Activated T-cell treated with anti-CD3 and anti-CD28 coated beads for 24 hours (primary cell): ENCODE data around the gene PHOSPHO1.

Experiments used
- DNase-seq: peaks from one replicate; pipeline ENCODE4 v3.0.0-alpha.2; 2020; ENCODE audit warnings: low read depth

The PHOSPHO1 gene

DNA sequence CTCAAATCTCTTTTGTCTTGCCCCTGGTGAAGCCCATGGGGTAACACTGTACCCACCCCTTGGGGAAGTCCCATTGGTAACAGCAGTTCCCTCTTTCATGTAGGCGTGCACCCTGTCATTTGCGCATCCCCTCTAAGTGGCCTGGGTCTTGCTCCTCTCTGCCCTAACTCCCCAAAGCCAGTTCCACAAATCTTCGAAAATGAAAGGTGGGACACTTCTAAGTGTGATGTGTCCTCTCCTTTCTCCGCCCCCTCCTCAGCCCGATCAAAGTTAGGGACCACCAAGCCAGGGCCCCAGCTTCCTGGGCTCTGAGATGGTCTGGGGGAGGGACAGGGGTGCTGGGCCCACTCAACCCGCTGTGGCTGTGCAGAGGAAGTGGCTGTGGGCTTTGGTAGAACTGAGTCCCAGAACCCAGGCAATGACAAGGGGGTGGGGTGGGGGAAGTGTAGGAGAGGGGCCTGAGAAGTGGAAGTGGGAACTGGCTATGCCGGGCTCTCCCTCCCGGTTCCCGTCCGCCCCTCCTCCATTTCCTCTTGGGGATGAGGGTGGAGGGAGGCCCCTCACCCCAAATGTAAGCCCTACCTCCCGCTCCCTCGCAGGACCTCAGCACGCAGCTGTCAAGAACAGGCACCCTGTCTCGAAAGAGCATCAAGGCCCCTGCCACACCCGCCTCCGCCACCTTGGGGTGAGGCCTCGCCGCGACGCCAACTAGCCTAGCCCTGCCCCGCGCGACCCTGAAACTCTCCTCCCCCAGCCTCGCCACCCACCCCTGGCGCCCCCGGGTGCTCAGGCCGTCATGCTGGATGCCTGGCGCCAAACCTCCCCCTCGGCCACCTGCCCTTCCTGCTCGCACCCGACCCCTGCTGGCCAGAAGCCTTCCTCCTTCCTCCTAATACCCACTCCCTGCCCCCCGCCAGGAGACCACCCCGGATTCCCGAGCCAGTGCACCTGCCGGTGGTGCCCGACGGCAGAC is 11.4 kb downstream of the PHOSPHO1 start:
- DNase-seq = no peak

DNA sequence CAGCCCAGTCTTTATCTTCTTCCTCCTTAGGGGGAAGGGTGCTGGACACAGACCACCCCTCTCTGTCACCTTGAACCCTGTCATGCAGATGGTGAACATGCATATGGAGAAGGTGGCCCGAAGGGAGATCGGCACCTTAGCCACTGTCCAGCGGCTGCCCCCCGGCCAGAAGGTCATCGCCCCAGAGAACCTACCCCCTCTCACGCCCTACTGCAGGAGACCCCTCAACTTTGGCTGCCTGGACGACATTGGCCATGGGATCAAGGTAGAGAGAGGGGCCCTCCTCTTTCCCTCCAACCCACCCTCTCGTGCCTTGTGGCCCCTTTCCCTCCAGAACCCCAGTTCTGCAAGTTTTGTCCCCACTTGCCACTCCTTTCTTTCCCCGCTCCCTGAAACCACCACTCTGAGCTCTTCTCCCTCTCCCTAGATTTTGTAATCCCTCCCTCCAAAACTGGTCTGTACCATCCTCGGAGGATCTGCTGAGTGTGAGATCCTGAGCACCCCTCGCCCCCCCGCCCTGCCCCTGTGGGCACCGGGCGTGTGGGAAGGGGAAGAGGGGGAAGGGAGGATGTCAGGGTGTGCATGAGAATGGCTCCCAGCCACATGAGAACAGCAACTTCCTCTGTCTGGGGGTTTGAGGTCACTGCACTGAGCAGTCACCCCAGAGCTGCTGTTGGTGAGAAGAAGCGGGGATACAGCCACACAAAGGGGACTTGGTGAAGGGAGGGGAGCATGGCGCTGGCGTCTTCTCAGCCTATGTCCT is 12.8 kb downstream of the PHOSPHO1 start:
- DNase-seq = peak; percentile 49

DNA sequence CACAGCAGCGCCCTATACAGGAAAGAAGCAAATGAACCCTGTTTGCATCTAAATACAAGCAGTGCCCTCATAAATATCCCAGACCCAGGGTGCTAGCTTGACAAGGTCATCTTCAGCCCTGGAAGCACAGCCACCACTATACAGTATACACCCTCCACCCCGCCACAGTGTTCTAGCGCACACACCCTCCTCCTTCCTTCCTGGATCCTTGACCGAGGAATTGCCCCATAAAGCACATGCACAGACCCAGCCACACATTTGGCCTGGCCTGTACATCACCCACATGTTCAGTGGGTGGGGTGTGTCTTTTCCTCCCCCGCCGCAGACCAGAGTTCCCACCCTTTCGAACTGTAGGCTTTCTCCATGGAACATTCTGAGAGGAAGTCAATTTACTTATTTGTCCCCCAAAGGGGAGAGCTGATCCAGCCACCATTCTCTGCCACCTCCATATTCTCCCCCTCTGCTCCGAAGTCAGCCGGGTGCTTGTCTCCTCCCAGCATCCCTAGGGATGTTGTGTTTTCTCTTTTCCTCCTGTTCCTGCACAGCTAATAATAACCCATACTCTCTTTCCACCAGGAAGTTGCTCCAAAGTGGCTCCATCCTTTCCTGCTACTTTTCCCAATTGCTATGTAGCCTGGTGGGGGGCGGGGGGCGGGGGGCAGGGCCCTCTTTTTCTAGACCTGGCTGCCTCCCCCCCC is 13.5 kb downstream of the PHOSPHO1 start:
- DNase-seq = no peak

DNA sequence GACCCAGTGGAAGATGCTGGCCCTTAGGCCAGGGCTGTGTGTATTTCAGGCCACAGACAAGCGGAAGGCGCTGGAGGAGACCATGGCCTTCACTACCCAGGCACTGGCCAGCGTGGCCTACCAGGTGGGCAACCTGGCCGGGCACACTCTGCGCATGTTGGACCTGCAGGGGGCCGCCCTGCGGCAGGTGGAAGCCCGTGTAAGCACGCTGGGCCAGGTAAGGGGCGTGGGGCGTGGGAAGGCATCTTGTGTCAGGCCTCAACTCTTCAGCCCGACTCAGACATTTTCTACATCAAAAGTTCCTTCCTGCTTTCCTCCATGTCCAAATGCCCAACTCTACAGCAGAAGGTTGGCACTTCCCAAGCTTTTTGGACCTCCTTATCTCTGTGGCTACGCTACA is 14.1 kb downstream of the PHOSPHO1 start:
- no peak for DNase-seq

DNA sequence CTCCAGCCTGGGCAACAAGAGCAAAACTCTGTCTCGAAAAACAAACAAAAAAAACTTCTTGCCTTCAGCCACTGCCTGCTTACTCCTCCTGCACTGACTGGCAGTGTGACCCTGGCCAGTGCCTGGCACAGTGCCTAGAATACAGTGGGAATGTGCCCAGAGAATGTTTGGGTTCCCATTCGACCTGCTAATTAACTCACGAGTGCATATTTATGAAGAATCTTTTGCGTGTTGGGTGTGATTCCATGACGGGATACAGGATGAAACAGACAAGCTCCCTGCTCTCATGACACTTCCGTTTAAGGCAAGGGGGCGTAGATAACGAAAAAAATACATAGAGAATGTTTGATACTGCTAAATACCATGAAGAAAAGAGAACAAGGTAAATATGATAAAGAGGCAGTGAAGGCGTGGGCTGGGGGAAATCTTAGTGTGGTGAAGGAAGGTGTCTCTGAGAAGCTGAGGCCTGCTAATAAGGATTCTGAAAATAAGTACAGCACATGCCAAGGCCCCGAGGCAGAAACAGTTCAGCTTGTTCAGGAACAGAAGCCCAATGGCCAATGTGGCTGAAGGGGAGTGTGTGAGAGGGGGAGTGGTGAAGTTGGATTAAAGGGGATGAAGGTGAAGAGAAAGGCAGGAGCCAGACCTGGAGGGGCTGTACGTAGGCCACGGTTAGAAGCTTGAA is 15.8 kb downstream of the PHOSPHO1 start:
- no peak for DNase-seq

DNA sequence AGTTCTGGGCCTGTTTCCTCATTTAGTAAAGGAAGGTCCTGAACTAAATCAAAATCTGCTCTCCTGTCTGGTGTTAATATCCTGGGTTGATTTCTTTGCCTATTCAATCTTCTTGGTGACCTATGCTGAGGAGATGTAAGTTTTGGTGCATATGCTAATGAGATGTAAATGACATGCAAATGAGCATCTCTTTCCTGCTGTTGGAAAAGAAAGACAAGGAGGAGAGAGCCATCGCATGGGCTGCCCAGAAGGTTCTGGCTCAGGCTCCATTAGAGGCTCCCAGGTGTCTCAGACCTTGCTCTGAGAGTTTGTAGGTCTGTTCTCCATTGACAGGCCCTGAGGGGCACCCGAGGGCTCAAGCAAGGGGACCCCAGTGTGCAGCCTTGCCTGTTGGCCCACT is 16.7 kb downstream of the PHOSPHO1 start:
- DNase-seq = no peak

DNA sequence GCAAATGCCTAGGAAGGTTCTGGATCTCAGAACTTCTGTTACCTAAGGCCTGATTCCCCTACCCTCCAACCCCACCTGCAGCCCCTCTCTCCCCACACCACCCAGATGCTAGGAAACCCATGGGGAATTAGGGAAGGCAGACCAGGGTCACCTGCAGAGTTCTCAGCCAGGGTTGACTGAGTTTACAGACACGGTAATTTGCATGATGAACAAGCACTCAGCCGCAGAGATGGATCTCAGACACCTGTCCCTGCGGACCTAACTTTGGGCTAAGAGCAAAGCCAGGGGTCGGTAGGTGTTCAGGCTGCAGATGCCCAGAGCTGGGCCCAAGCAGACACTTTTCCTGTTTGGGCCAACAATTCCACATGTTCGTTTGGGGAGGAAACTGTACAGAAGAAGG is 17.2 kb downstream of the PHOSPHO1 start:
- no peak for DNase-seq

DNA sequence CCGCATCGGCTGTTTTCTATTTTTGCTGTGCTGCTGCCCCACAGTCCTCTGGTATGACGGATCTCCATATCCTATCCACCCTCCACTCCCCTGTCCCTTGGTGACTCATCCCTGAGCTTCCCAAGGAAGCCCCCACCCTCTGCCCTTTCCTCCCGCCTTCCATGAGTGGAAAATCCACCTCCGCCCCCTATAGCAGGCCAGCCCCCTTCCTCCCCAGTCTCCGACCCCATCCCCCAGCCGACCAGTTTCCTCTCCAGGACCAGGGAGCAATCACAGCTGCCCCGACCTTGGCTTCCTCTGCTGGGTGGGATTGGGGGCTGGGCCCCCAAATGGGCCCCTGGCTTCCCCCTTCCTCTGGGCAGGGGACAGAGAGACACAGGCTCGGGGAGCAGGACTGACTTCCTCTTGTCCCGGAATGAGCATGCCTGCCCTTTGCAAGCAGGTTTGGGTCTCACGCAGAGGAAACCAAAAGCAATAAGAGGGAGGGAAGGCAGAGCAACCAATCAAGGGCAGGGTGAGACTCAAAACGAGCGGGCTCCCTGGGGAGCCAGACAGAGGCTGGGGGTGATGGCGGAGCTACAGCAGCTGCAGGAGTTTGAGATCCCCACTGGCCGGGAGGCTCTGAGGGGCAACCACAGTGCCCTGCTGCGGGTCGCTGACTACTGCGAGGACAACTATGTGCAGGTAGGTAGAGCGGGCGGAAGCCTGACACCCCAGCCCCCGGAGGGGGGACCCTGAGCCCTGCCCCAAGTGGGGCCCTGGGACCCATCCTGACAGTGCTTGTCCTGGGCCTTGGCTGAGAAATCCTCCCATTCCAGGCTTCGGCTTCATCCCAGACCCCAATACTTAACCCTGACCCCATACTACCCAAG is 20.2 kb downstream of the PHOSPHO1 start, which contains the start of the genes ABI3 and GNGT2:
TSS of gene ABI3 (plus strand) at position 550 of the 872 bp plus-strand sequence. CDS start at position 568, 18 bp downstream.
TSS of gene GNGT2 (minus strand) at position 417 of the 872 bp plus-strand sequence. CDS start 3,152 bp downstream, outside the sequence.
- peak; percentile 60 for DNase-seq

DNA sequence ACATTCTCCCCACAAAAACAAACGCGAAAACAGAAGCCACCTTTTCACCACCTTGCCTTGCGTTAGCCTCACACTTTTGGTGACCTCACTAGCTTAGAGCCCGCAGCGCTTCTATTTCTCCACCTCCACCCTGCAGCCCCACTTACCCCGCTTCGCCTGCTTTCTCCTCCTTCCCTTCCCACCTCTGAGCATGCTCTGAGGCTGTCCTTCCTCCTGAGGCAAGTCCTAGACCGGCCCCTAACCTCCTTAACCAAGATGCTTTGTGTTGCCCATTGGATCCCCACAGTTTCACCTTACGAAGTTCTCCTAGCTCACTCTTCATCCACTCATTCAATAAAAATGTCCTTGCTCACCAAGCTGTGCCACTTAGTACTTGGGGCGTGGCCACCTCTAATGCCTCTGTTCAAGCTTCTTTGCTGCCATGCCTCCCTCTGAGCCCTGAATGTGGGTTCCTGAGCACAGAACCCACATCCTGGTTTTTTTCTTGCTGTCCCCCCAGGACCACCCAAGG is 21.5 kb downstream of the PHOSPHO1 start:
- DNase-seq = no peak

DNA sequence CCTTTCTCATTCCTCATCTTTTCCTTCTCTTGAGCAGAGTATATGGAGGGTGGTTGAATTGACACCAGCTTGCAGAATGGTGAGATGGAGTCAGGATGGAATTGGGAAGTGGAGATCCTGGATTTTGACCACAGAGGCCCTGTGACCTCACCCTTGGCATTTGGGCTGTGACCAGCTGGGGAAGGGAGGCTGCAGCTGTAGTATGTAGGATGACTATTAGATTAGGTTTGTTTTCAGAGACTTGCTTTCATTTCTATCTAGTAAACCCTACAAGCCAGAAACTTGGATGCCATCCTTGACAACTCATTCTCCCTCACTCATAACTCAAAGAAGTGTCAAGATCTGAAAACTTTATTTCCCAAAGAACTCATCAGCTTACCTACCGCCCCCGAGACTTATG is 26.1 kb downstream of the PHOSPHO1 start:
- no peak for DNase-seq

DNA sequence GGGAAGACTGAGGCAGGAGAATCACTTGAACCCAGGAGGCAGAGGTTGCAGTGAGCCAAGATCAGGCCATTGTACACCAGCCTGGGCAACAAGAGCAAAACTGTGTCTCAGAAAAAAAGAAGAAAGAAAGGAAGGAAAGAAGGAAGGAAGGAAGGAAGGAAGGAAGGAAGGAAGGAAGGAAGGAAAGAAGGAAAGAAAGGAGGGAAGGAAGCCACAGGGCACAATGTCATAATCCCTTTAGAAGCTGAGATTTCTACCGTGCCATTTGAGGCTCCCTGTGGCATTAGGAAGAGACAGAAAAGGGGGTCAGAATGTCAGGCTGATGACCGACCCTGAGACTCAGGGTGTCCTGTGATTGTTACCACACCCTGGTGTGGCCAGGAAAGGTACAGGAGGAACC is 26.8 kb downstream of the PHOSPHO1 start:
- DNase-seq = no peak

DNA sequence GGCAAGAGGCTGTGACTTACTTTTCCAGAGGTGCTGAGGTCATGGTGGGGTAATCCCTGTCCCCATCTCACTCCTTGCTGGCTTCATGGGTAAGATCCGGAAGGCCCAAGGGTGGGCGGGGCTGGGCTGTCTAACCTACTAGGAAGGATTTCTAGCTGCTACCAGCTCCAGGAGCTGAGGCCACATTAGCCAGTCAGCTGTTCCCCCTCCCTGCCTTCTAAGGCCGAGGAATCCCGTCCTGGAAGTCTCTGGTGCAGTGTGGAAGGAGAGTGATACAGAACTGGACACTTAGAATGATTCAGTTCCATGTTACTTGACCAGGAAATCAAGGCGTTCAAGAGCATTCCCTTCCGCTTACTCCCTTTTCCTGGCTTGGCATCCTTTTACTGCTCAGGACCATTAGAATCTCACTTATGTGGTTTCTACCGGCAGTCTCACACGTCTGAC is 29.1 kb downstream of the PHOSPHO1 start:
- DNase-seq = no peak

DNA sequence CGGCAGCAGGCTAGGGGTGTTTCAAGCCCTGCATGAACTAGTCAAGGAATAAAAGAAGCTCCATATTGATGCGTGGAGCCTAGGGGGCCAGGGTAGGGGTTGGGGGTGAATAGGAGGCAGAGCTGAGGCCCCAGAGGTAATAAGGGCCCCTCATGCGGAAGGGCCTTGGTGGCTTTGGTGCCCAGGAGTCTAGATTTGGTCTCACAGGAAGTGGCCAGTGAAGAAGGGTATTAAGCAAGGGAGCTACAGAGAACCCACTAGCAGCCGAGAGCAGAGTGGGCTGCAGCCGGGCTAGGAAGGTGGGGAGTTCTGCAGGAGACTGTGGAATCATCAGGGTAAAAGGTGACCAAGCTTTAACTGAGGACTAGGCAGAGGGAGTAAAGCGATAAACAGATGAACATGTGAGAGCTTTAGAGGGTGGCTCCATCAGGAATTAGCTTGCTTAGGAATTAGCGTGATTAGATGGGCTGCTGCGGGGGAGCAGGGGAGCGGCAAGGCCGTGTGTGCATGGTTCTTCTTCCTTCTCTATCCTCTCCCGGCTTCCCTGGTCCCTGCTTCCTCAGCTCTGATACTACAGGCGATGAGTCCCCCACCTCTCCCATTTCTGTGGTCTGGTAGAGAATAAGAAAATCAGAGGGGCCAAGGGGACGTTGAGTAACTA is 30.0 kb downstream of the PHOSPHO1 start:
- DNase-seq = no peak

DNA sequence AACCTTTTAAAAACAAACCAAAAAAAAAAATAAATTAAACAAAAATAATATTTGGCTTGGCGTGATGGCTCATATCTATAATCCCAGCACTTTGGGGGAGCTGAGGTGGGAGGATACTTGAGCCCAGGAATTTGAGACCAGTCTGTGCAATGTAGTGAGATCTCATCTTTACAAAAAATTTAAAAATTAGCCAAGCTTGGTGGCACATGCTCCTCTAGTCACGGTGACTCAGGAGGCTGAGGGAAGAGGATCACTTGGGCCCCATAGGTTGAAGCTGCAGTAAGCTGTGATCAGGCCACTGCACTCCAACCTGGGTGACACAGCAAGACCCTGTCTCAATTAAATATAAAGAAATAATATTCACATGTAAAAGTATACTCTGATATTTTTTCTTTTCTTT is 32.4 kb downstream of the PHOSPHO1 start:
- no peak for DNase-seq

DNA sequence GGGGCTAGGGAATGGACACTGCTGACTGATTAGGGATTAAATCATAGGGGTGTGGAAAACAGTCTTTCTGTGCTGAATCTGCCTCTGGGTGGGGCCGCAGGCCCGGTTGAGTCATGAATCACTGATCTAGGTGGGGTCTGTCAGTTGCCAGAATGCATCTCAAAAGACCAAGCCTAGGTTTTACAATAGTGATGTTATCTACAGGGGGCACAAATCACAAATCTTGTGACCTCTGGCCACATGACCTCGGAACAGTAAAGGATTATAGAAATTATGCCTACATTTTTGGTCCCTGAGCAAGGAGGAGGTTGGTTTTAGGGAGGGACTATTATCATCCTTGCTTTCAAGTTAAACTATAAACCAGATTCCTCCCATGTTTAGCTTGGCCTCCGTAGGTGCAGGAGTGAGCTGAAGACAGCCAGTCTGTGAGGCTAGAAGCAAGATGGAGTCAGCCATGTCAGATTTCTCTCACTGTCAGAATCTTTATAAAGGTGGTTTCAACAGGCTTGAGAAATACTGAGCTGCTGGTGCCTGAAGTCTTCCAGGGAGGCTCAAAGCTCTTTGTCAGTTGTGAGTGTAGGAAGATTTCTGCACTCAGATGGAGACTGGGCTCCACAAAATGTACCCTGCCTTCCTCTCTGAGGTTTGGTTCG is 33.1 kb downstream of the PHOSPHO1 start:
- no peak for DNase-seq

DNA sequence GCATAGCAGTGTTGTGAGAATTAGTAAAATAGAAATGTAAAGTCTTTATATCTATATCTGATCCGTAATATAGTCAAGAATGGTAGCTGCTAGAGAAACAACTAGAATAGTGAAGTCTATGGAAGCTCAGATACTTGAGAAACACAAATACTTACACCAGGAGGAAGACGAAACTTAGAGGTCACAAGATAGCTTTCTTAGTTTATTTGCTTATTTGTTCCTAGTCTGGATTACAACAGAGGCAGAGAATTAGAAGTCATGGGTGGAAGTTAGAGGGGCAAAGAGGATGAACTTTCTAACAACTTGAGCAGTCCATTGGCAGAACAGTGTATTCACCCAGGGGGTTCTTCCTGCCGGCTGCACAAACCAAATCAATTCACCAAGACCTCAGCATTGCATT is 34.1 kb downstream of the PHOSPHO1 start:
- no peak for DNase-seq

DNA sequence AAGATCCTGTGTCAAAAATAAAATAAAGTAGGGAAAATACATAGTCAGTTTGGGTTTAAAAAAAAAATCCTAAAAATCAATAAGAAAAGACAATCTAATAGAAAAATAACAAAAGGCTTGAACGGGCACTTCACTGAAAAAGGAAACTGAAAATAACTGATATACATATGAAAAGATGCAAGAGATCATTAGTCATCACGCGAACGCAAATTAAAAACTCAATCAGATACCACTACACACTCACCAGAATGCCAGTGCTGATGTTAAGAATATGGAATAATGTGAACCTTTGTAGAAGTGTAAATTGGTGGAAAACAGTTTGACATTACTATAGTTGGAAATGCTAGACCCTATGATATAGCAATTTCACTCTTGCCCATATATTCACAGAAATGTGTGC is 34.8 kb downstream of the PHOSPHO1 start:
- DNase-seq = no peak

DNA sequence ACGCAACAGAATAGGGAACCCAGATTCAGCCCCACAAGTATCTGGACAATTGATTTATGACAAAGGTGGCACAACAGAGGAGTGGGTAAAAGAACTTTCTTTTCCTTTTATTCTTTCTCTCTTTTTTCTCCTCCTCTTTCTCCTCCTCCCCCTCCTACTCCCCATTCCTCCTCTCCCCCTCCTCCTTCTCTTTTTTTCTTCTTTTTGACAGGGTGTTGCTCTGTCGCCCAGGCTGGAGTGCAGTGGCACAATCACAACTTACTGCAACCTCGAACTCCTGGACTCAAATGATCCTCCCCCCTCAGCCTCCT is 36.3 kb downstream of the PHOSPHO1 start:
- no peak for DNase-seq

DNA sequence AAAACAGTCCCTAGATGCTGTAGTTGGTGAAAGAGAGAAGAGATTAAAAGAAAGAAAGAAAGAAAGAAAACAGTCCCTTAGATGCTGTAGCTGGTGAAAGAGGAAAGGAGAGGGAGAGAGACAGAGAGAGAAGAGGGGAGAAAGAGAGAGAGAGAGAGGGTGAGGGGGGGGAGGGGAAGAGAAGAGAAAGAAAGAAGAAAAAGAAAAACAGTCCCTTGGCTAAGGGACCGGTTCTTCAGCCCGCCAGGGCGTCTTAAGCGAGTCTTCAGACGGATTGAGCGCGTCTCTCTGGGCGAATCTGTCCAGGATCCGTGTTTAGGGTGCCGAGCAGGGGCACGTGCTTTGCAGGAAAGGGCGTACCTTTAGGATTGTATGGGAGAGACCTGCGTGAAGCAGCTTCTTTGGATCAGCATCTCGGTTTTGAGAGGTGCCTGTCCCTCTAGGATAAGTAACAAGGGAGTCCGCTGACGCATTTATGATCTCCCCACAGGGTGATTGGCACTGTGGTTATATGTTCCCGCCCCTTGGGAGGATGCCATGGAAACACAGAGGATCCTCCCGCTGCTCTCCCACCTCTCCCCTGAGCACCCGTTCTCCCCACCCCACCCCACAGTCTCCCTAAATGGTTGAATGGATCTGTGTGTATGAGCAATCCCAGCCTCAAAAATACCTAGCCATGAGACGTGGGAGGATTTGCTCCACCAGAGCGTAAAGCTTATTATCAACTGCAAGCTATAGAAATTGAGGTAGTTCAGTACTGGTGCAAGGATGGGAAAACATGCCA is 36.9 kb downstream of the PHOSPHO1 start:
- no peak for DNase-seq
